Measurements from ENCODE around the gene PPP2R1B.

DNA sequence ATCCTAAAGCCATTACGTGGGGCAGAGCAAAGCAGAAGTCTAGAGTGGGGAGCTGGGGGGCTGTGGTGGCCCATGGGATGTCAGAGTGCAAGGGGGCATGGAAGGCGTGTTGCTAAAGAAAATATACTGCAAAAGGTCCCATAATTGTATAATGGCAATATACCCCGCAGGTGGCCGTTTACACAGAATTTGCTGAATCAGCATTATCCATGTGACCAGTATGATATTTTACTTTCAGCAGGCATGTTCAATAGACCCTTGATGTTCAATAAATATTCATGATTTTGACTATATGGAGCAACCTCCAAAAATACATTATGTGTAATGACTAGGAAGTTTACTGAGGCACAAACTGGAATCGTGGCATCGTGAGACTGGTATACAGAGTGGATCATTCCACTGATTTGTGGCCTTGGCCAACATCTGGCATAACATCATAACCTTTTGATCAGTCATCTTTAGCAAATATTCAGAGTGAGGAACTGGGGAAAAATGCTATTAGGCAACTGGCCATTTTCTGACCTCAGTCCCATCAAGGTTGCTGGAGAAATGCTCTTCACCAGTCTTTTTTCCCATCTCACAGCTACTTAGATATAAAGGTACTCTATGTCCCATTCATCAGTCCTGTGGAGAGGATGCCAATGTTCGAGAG, 29.3 kb upstream of the PPP2R1B start:
- no peak for TF ChIP-seq POLR2AphosphoS5 (IDR thresholded peaks at IDR 0.05; ENCODE audit: borderline replicate concordance, low read depth, low read length)
- TF ChIP-seq EZH2 (IDR thresholded peaks at IDR 0.05): no peak
